Measurements from ENCODE around the gene SUDS3. TPM values are rescaled to one million over a fixed set of nuclear protein-coding genes. Genes with fewer than 3 reads are reported as not detected.

Gene SUDS3
- polyA plus RNA-seq, 1 donor from 2014 or later = 67.9 TPM

DNA sequence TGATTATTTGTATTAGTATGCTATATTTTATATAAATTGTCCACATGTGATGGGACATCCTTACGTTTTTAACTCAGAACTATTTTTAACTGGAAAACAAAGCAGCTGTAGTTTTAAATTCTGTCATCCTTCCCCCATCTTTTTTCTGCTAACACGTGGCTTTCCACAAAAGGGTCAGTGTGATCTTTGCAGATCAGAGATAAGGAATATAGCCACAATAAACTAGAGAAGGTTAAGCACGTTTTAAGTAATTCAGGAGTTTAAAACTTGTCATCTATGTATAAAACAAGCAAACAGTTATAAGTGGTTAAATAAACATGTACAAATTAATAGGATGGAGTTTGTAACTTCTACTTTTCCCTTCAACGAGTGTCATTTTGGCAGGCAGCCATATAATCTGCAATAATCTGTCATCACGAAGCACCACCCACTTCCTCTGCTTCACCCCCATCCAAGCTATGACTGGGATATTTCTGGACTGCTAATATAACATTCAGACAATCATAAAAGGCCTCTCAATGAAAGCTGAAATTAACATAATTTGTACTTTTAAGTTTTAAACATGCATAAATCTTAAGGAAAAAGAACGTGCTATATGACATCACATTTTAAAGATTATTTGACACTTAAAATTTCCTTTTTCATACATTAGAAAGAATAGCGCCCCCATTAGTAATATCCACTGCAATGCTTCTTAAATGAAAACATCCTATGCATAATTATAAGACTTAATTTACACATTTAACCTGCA, 18.9 kb upstream of the SUDS3 start:
- H3K27me3 ChIP-seq (ENCODE audit: insufficient read depth, low read depth, low read length) = no peaks in the 10 kb centered on the region
- H3K9me3 ChIP-seq (ENCODE audit: low read length) = no peaks in the 10 kb centered on the region
- no peak overlapping the region for H3K9ac ChIP-seq (ENCODE audit: low read length)
- H3K27ac ChIP-seq (ENCODE audit: low read length) = no peak overlapping the region
- H3F3A ChIP-seq (ENCODE audit: insufficient read depth, low read length, poor library complexity, severe bottlenecking) = no peaks in the 10 kb centered on the region
- H4K20me1 ChIP-seq (ENCODE audit: insufficient read depth) = no peaks in the 10 kb centered on the region
- TF ChIP-seq POLR2AphosphoS5 (IDR thresholded peaks at IDR 0.05) (no peak), SMC3 (conservative IDR thresholded peaks at IDR 0.05; ENCODE audit: poor library complexity) (no peak), TAF1 (IDR thresholded peaks at IDR 0.05; ENCODE audit: low read depth) (no peak), EP300 (conservative IDR thresholded peaks at IDR 0.05; ENCODE audit: poor library complexity, severe bottlenecking) (no peak), CTCF (IDR thresholded peaks at IDR 0.05; ENCODE audit: poor library complexity, severe bottlenecking) (no peak), MXI1 (conservative IDR thresholded peaks at IDR 0.05; ENCODE audit: poor library complexity, severe bottlenecking) (no peak), EZH2 (IDR thresholded peaks at IDR 0.05; ENCODE audit: borderline replicate concordance, insufficient read depth, low read length, poor library complexity, severe bottlenecking) (no peak), RAD21 (conservative IDR thresholded peaks at IDR 0.05) (no peak)
- TF ChIP-seq, protein P1, sequence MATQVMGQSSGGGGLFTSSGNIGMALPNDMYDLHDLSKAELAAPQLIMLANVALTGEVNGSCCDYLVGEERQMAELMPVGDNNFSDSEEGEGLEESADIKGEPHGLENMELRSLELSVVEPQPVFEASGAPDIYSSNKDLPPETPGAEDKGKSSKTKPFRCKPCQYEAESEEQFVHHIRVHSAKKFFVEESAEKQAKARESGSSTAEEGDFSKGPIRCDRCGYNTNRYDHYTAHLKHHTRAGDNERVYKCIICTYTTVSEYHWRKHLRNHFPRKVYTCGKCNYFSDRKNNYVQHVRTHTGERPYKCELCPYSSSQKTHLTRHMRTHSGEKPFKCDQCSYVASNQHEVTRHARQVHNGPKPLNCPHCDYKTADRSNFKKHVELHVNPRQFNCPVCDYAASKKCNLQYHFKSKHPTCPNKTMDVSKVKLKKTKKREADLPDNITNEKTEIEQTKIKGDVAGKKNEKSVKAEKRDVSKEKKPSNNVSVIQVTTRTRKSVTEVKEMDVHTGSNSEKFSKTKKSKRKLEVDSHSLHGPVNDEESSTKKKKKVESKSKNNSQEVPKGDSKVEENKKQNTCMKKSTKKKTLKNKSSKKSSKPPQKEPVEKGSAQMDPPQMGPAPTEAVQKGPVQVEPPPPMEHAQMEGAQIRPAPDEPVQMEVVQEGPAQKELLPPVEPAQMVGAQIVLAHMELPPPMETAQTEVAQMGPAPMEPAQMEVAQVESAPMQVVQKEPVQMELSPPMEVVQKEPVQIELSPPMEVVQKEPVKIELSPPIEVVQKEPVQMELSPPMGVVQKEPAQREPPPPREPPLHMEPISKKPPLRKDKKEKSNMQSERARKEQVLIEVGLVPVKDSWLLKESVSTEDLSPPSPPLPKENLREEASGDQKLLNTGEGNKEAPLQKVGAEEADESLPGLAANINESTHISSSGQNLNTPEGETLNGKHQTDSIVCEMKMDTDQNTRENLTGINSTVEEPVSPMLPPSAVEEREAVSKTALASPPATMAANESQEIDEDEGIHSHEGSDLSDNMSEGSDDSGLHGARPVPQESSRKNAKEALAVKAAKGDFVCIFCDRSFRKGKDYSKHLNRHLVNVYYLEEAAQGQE (IDR thresholded peaks at IDR 0.05; ENCODE audit: borderline replicate concordance) = no peak
- no peak overlapping the region for H3K4me3 ChIP-seq (ENCODE audit: low read length)
- H2AFZ ChIP-seq (ENCODE audit: low read depth, low read length) = no peak overlapping the region
- no peaks in the 10 kb centered on the region for H3K36me3 ChIP-seq (ENCODE audit: insufficient read depth, low read length)
- no peaks in the 10 kb centered on the region for H3K9me2 ChIP-seq (ENCODE audit: insufficient read depth, low read length)
- no peak overlapping the region for H3K4me2 ChIP-seq (ENCODE audit: low read length)
- no peaks in the 10 kb centered on the region for H3K79me2 ChIP-seq (replicated peaks; ENCODE audit: insufficient read depth, low read length)

GRCh38 chr12:118358008-118358359, 18.4 kb upstream of the SUDS3 start:
- H3K27me3 ChIP-seq (ENCODE audit: insufficient read depth, low read depth, low read length) = no peaks in the 10 kb centered on the region
- H3K4me2 ChIP-seq (ENCODE audit: low read length) = no peak overlapping the region
- no peaks in the 10 kb centered on the region for H4K20me1 ChIP-seq (ENCODE audit: insufficient read depth)
- H3K9me2 ChIP-seq (ENCODE audit: insufficient read depth, low read length) = no peaks in the 10 kb centered on the region
- no peaks in the 10 kb centered on the region for H3K36me3 ChIP-seq (ENCODE audit: insufficient read depth, low read length)
- H3K9me3 ChIP-seq (ENCODE audit: low read length) = no peaks in the 10 kb centered on the region
- H3K27ac ChIP-seq (ENCODE audit: low read length) = no peak overlapping the region
- H3K9ac ChIP-seq (ENCODE audit: low read length) = no peak overlapping the region
- H2AFZ ChIP-seq (ENCODE audit: low read depth, low read length) = no peak overlapping the region
- no peaks in the 10 kb centered on the region for H3F3A ChIP-seq (ENCODE audit: insufficient read depth, low read length, poor library complexity, severe bottlenecking)
- TF ChIP-seq, protein P1 (IDR thresholded peaks at IDR 0.05; ENCODE audit: borderline replicate concordance) = no peak
- TF ChIP-seq RAD21 (conservative IDR thresholded peaks at IDR 0.05) (no peak), EP300 (conservative IDR thresholded peaks at IDR 0.05; ENCODE audit: poor library complexity, severe bottlenecking) (no peak), POLR2AphosphoS5 (IDR thresholded peaks at IDR 0.05) (no peak), EZH2 (IDR thresholded peaks at IDR 0.05; ENCODE audit: borderline replicate concordance, insufficient read depth, low read length, poor library complexity, severe bottlenecking) (no peak), SMC3 (conservative IDR thresholded peaks at IDR 0.05; ENCODE audit: poor library complexity) (no peak), MXI1 (conservative IDR thresholded peaks at IDR 0.05; ENCODE audit: poor library complexity, severe bottlenecking) (no peak)
- H3K79me2 ChIP-seq (replicated peaks; ENCODE audit: insufficient read depth, low read length) = no peaks in the 10 kb centered on the region
- H3K4me3 ChIP-seq (ENCODE audit: low read length) = no peak overlapping the region

Measured in neural cell (in vitro differentiated cells).